HG03196 (cell line): ENCODE data around the gene GMFB.
A peak's percentile ranks its signal among the peaks of the same experiment; 100 is the strongest.
"Not testable (repeated sequence)": the region's sequence is repeated elsewhere in the genome, so short reads cannot be mapped to it uniquely, and the experiment has no call there.

ENCODE experiments used
- ATAC-seq: cut with Tn5 transposase; IDR thresholded peaks from one replicate; pipeline ENCODE4 v1.9.1; 2021; ENCODE audit not compliant: unreplicated experiment

The GMFB gene

DNA sequence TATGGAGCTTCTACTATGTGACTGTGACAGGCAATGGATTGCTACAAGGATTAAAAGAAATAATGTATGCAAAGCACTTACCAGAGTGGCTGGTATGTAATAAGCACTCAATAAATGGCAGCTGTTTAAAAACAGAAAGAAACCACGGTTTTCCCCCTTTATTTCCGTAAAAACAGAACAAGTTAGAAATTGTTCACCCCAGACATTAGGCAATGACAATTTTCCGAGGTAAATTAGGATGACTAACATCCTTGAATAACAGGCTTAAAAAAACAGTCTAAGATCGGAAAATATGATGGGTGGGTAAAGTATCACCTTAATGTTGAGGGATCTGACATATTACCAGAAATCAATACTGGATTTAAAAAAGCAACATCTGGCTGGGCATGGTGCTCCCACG, 26.7 kb downstream of the GMFB start:
- ATAC-seq = no peak

- ATAC-seq = no peak
These were observed 29.7 kb downstream of the GMFB start for GRCh38 chr14:54459106-54459505.

DNA sequence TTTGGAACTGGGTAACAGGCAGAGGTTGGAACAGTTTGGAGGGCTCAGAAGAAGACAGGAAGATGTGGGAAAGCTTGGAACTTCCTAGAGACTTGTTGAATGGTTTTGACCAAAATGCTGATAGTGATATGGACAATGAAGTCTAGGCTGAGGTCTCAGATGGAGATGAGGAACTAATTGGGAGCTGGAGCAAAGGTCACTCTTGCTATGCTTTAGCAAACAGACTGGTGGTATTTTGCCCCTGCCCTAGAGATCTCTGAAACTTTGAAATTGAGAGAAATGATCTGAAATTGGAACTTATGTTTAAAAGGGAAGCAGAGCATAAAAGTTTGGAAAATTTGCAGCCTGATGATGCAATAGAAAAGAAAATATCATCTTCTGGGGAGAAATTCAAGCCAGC, 30.2 kb downstream of the GMFB start:
- ATAC-seq = not testable (repeated sequence)

GRCh38 chr14:54457609-54457996, 31.2 kb downstream of the GMFB start:
- ATAC-seq = no peak

GRCh38 chr14:54456820-54457608, 31.8 kb downstream of the GMFB start:
- not testable (repeated sequence) for ATAC-seq

DNA sequence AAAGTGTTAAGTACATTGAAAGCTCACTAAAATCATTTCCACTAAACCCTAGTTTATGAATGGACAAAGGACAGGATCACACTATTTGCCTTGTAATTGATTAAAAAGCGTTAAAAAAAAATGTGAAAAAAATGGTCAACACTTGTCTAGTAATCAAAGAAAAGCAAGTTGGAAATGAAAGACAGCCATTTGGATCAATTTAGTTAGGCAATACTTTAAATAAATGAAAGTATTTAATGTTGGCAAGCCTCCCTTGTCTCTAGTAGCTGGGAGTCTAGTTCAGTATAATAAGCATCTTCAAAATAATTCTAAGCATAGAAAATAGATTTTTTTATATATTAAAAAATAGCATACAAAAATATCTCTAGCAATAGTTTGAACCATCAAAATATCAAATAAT, 33.4 kb downstream of the GMFB start:
- ATAC-seq = no peak

DNA sequence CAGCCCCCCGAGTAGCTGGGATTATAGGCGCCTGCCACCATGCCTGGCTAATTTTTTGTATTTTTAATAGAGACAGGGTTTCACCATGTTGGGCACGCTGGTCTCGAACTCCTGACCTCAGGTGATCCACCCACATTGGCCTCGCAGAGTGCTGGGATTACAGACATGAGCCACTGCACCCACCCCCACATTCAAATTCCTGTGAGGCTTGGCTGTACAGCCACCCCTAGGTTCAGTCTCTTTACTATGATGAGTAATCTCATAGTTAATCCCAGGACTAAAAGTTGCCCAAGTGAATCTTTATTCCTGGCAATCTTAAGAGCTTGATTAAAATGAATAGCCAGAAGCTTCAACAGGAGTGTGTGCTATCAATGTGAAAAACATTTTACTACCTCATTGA, 34.8 kb downstream of the GMFB start:
- not testable (repeated sequence) for ATAC-seq

GRCh38 chr14:54453252-54453651, 35.5 kb downstream of the GMFB start:
- ATAC-seq = no peak

DNA sequence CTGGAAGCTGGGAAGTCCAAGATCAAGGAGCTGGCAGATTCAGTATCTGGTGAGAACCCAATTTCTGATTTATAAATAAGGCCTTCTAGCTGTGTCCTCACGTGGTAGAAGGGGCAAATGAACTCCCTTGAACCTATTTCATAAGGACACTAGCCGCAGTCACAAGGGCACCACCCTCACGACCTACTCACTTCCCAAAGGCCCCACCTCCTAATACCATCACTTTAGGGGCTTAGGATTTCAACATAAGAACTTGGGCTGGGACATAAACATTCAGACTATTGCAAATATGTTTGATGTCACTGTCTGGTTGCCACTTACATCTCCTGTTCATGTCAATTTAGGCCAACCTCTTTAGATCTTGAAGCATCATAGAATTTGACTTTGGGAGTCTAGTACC, 36.8 kb downstream of the GMFB start:
- no peak for ATAC-seq

DNA sequence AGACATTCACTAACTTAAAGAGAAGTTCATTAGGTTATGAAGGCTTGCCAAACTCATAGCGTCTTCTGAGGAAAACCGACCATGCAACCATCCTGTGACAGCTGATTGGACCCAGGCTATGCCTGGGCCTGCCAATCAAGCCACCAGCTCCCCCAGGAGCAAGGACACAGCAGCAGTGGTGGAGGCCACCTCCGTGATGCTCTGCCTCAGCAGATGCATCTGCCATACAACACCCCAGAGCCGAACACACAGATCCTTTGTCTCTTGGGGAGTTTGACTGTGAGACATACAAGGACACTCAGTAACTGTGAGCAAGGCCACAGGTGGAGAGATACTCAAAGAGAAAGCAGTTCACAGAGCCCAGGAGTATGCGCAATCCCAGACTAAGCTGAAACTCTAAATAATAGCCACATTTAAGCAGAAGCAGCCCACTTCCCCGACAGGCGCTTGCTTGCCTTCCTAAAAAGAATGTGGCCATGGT, 37.6 kb downstream of the GMFB start:
- no peak for ATAC-seq

DNA sequence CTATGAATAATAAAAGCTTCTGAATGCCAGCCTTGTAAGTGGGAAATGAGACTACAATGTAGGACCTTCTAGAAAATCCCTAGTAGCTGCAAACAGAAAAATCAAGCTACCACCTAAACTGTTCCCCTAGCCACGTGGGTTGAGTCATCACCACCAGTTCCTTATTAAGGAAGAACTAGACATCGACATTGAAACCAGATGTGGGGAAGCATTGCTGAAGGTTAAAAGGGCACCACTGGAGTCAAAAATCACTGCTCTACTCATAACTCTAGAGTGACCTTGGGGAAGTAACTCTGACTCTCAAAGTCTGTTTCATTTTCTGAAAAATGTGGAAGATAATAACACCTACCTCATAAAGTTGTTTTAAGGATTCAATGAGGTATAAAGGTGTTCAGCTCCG, 38.2 kb downstream of the GMFB start:
- ATAC-seq = no peak

DNA sequence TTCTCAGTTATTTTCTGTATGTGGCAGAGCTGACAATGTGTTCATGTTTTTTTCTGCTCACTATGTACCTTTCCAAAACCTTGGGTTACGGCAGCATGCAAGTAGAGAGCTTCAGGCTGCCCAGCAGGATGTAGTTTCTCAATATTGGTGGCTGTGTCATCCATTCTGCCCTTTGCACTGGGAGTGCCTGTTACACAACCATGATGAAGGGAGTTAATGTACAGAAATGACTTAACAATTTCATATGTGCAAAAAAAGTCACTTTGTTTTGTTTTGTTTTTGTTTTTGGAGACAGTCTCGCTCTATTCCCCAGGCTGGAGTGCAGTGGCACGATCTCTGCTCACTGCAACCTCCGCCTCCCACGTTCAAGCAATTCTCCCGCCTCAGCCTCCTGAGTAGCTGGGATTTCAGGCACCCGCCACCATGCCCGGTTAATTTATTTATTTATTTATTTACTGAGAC, 41.5 kb downstream of the GMFB start:
- ATAC-seq = no peak

DNA sequence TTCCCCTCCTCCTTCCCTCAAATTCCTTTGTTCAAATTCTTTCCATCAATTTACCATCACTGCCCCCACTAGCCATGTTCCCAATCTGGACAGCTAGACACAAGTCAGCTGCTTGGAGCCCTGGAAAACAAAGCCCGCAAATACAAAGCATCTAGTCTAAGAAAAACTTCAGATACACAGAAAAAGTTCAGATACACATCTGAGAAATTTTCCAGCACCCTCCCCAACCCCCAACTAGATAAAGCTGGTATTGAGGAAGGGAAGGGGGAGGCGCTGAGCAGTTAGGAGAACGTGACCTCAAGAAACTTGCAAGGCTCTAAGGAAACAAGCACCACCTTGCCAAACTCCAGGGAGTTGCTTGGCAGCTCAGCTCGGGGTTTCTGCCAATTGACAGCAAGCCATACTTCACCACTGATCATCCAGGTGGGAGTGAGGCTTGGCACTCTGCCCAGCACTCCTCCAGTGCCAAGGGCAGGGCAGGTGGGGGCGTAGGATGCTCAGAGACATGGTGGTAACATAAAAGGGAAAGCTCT, 42.6 kb downstream of the GMFB start:
- ATAC-seq = no peak

DNA sequence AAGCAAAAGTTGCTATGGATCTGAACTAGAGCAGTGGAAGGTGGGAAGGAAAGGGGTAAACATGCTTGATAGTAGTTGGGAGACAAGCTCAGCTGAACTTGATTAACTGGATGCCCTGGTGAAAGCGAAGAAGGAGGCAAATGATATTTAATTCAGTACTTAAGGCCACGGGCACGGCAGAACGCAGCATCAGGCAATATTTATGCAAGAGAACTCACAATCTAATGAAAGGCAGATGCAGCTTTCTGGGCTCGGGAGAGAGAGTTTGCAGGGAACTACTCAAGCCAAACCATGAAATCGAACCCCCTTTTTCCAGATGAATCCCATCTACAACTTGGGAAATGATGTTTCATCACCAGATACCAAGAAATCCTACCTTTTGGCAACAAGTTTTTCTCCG, 44.1 kb downstream of the GMFB start:
- no peak for ATAC-seq

- ATAC-seq = no peak
These were observed 44.8 kb downstream of the GMFB start for GRCh38 chr14:54443981-54444380.

DNA sequence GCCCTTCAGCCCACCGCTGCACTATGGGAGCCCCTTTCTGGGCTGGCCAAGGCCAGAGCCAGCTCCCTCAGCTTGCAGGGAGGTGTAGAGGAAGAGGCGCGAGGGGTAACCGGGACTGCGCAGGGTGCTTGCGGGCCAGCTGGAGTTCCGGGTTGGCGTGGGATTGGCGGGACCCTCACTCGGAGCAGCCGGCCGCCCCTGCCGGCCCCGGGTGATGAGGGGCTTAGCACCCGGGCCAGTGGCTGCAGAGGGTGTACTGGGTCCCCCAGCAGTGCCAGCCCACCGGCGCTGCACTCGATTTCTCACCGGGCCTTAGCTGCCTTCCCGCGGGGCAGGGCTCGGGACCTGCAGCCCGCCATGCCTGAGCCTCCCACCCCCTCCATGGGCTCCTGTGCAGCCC, 45.8 kb downstream of the GMFB start:
- not testable (repeated sequence) for ATAC-seq

GRCh38 chr14:54440873-54441868, 47.6 kb downstream of the GMFB start, which contains the start of gene CNIH1:
Gene CNIH1, minus strand, starts transcription at chr14:54441374. Its CDS starts 47 bp downstream, at chr14:54441327.
- peak; percentile 94 for ATAC-seq

GRCh38 chr14:54440476-54440872, 48.3 kb downstream of the GMFB start:
- ATAC-seq = no peak

- no peak for ATAC-seq
These were observed 48.7 kb downstream of the GMFB start for GRCh38 chr14:54440037-54440436.

DNA sequence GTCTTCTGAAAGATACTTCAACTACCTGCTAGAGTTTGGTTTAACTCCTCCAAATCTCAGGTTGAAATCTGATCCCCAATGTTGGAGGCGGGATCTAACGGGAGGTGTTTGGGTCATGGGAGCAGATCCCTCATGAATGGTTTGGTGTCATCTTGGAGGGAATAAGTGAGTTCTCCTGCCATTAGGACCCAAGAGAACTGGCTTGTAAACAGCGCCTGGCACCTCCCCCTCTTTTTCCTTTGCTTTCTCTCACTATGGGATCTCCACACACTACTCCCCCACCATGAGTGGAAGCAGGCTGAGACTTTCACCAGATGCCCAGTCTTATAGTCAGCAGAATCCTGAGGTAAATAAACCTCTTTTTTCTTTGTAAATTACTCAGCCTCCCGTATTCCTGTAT, 50.1 kb downstream of the GMFB start:
- ATAC-seq = no peak

DNA sequence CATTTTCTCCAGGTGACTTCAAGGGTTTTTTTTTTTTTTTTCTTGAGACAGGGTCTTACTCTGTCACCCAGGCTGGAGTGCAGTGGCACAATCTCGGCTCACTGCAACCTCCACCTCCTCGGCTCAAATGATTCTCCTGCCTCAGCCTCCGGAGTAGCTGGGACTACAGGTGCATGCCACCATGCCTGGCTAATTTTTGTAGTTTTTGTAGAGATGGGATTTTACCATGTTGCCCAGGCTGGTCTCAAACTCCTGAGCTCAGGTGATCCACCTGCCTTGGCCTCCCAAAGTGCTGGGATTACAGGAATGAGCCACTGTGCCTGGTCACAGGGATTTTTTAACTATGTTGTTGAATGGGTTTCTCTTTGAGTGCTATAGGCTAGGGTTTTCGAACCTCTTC, 50.8 kb downstream of the GMFB start:
- not testable (repeated sequence) for ATAC-seq
